Measurements from ENCODE around the gene ZCWPW1. TPM values are rescaled to one million over a fixed set of nuclear protein-coding genes. Genes with fewer than 3 reads are reported as not detected.

The ZCWPW1 gene
- total RNA-seq, 6 experiments from 2014 or later: 0.86 to 5.7 (median 2.7) TPM

DNA sequence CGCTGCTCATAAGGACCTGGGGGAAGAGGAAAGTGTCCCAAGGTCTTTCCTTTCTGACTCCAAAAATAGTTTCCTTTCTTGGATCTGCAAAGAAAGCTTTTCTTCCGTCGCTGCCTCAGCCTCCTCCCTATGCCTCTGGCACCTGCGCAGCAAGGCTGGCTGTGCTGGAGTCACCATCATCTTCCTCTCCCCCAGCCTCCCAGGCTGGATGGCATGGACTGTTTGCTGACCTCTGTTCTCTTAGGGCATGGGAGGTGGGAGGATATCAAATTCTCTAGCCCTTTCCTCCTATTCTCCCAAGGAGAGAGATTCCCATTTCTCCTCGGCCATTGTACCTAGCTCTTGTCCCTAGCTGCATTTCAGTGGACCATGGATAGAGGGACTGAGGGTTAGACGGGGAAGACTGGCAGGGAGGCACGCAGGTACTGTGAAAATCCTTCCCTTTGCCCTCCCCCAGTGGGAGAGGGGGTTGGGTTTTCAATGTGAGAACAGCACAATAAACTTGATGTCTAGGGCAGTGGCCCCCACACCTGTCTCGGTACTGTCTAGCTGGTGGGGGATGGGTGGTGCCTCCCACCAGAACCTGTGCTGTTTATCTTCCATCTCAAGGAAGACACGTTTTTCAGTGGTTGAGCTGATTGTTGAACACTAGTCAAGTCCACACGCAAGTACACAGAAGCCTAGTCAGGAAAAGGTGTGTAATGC, 5.2 kb upstream of the ZCWPW1 start:
- H3K27ac ChIP-seq: peak overlapping the region in 1 of 3 donors; percentile 18
- ATAC-seq: no peak
- no peak for DNase-seq
- no peak overlapping the region for H3K4me3 ChIP-seq
- no peak for TF ChIP-seq POLR2A (IDR thresholded peaks at IDR 0.05)
- TF ChIP-seq, protein P1, sequence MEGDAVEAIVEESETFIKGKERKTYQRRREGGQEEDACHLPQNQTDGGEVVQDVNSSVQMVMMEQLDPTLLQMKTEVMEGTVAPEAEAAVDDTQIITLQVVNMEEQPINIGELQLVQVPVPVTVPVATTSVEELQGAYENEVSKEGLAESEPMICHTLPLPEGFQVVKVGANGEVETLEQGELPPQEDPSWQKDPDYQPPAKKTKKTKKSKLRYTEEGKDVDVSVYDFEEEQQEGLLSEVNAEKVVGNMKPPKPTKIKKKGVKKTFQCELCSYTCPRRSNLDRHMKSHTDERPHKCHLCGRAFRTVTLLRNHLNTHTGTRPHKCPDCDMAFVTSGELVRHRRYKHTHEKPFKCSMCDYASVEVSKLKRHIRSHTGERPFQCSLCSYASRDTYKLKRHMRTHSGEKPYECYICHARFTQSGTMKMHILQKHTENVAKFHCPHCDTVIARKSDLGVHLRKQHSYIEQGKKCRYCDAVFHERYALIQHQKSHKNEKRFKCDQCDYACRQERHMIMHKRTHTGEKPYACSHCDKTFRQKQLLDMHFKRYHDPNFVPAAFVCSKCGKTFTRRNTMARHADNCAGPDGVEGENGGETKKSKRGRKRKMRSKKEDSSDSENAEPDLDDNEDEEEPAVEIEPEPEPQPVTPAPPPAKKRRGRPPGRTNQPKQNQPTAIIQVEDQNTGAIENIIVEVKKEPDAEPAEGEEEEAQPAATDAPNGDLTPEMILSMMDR (IDR thresholded peaks at IDR 0.05): no peak
- intact Hi-C loops (cut with DNase I): no loop called here
- H3K27me3 ChIP-seq: no peaks in the 10 kb centered on the region
- peaks cover 0 to 21% (median 4%) of the 10 kb centered on the region in 4 donors for H3K36me3 ChIP-seq
- peaks cover 0 to 34% (median 3%) of the 10 kb centered on the region in 4 donors for H3K4me1 ChIP-seq
- no peaks in the 10 kb centered on the region for H3K9me3 ChIP-seq
- 65% methylated on average over 8 of the region's 10 CpGs for WGBS (ENCODE audit: insufficient coverage, low coverage, low lambda C conversion rate, missing lambda C conversion rate)

DNA sequence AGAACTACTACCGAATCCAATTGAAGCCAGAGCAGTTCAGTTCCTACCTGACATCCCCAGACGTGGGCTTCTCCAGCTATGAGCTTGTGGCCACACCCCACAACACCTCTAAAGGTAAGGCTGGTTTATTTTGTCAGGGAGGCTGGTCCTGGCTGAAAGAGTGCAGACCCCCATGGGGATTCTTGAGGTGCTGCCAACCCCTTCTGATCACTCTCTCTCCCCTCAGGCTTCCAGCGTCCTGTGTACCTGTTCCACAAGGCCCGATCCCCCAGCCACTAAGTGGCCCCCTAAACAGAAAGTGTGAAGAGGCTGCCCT, 4.7 kb upstream of the ZCWPW1 start:
- no peak overlapping the region for H3K4me3 ChIP-seq
- H3K27me3 ChIP-seq: no peaks in the 10 kb centered on the region
- TF ChIP-seq, protein P1 (IDR thresholded peaks at IDR 0.05): no peak
- no peak for TF ChIP-seq POLR2A (IDR thresholded peaks at IDR 0.05)
- intact Hi-C loops (cut with DNase I): no loop called here
- WGBS (ENCODE audit: insufficient coverage, low coverage, low lambda C conversion rate, missing lambda C conversion rate): 43% methylated on average over 3 of the region's 4 CpGs
- DNase-seq (no peak), ATAC-seq (no peak)
- H3K27ac ChIP-seq: peak overlapping the region in 1 of 3 donors; percentile 18
- peaks cover 0 to 21% (median 4%) of the 10 kb centered on the region in 4 donors for H3K36me3 ChIP-seq
- H3K9me3 ChIP-seq: no peaks in the 10 kb centered on the region
- peaks cover 0 to 34% (median 3%) of the 10 kb centered on the region in 4 donors for H3K4me1 ChIP-seq

DNA sequence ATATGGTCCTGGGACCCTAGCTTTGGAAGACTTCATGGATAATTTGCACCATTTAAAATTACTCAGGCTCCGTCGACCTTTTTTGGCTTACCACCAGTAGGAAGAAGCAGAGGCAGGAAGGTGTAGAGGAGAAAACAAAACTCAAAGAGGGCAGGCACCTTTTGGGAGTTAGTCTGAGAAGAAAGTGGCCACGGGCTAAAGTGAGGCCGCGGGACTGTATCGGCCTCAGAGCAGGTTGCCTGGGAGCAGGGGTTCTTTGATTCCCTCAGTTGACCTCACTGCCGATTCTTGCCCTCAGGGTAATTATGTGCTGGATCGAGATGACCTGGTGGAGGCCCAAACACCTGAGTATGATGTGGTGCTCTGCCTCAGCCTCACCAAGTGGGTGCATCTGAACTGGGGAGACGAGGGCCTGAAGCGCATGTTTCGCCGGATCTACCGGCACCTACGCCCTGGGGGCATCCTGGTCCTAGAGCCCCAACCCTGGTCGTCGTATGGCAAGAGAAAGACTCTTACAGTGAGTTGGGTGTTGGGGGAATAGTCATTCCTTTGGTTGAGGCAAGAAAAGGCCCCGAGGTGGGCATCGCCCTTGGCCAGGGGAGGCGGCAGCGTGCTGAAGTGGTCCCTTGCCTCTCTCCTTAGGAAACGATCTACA, 4.2 kb upstream of the ZCWPW1 start:
- H3K27me3 ChIP-seq: no peaks in the 10 kb centered on the region
- no peak for ATAC-seq
- H3K9me3 ChIP-seq: no peaks in the 10 kb centered on the region
- TF ChIP-seq POLR2A (IDR thresholded peaks at IDR 0.05): no peak
- TF ChIP-seq, protein P1 (IDR thresholded peaks at IDR 0.05): no peak
- no peak for DNase-seq
- 85% methylated on average over 10 of the region's 21 CpGs for WGBS (ENCODE audit: insufficient coverage, low coverage, low lambda C conversion rate, missing lambda C conversion rate)
- H3K36me3 ChIP-seq: peaks cover 0 to 21% (median 4%) of the 10 kb centered on the region in 4 donors
- intact Hi-C loops (cut with DNase I): no loop called here
- H3K4me1 ChIP-seq: peaks cover 0 to 37% (median 5%) of the 10 kb centered on the region in 4 donors
- H3K27ac ChIP-seq: peak overlapping the region in 1 of 3 donors; percentile 18
- H3K4me3 ChIP-seq: no peak overlapping the region

- intact Hi-C loops (cut with DNase I): no loop called here
- ATAC-seq (no peak), DNase-seq (no peak)
- Histone ChIP-seq H3K4me3 (no peak overlapping the region), H3K36me3 (peaks cover 0 to 21% (median 4%) of the 10 kb centered on the region in 4 donors), H3K27me3 (no peaks in the 10 kb centered on the region), H3K4me1 (peaks cover 0 to 38% (median 5%) of the 10 kb centered on the region in 4 donors), H3K27ac (peak overlapping the region in 1 of 3 donors; percentile 0), H3K9me3 (no peaks in the 10 kb centered on the region)
- TF ChIP-seq, protein P1 (IDR thresholded peaks at IDR 0.05): no peak
- TF ChIP-seq POLR2A (IDR thresholded peaks at IDR 0.05): no peak
- 58% methylated on average over 4 of the region's 4 CpGs for WGBS (ENCODE audit: insufficient coverage, low coverage, low lambda C conversion rate, missing lambda C conversion rate)
These were observed 3.5 kb upstream of the ZCWPW1 start for GRCh38 chr7:100432053-100432452.
